GM18951 (cell line): Measurements from ENCODE around the gene PRSS36.

ENCODE experiments used
- POLR2A ChIP-seq: IDR thresholded peaks from 4 replicates; pipeline ENCODE4 v1.6.1; 2011; ENCODE audit warnings: mild to moderate bottlenecking; ENCODE audit not compliant: insufficient read length, insufficient read depth; ENCODE audit errors: extremely low read depth
- in situ Hi-C: fragments of 300-500 bp; cut with MboI; formaldehyde crosslinking; loops from one replicate; pipeline ENCODE4 v1.12.0; 2022; ENCODE audit warnings: low sequenced_read_pairs, mixed read lengths, inconsistent platforms; ENCODE audit not compliant: unreplicated experiment

PRSS36 gene

DNA sequence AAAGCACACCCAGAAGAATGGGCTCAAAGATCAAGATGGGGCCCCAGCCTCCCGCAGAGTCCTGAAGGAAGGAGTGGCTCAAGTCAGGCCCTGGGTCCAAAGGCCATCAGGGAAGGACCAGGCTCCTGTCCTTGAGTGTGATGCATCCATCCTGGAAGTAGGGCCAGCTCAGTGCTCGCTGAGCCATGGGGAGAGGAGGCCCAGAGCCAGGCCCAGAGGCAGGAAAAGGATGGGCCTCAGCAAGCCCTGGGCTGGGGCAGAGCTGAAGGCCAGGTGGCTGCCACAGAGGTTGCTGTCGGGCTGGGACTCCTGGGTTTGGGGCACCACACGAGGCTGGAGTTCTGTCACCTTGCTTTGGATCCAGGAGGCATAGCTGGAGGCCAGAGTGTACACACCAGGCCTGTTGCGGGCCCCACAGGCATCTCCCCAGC lies 18.0 kb downstream of the PRSS36 start:
- in situ Hi-C loops: no loop called here
- no peak for TF ChIP-seq POLR2A

DNA sequence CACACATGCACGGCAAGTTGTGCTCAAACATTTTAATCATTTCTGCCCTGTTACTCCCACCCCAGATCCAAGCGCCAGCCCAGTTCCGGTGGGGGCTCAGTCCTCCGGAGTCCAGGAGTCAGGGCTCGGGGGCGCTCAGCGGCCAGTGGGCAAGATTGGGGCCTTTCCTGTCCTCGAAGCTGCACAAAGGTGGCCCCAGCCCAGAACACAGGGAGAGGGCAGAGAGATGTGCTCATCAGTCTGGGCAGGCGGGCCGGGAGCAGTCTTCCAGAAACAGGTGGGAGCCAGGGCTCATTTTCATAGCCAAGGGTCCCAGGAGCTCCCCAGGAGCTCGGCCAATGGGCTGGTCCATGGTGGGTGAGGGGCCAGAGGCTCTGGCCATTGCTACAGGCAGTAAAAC lies 18.4 kb downstream of the PRSS36 start:
- no peak for TF ChIP-seq POLR2A
- in situ Hi-C loops: no loop called here

DNA sequence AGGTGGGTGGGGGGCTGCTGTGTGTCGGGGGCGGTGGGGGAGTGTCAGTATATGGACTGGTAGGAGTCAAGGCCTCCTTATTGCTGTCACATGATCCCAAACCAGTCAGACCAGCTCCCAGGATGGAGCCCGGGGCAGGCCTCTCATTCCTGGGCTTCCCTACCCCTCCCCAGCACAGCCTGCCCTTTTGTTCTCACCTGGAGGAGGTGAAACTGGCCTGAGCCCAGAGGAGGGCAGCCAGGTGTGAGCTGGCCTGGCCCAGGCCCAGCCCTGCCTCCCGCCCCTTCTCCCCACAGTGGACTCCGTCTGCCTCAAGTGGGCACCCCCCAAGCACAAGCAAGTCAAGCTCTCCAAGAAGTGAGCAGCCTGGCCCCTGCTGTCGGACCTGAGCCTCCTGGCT lies 19.0 kb downstream of the PRSS36 start:
- in situ Hi-C loops: no loop called here
- no peak for TF ChIP-seq POLR2A

DNA sequence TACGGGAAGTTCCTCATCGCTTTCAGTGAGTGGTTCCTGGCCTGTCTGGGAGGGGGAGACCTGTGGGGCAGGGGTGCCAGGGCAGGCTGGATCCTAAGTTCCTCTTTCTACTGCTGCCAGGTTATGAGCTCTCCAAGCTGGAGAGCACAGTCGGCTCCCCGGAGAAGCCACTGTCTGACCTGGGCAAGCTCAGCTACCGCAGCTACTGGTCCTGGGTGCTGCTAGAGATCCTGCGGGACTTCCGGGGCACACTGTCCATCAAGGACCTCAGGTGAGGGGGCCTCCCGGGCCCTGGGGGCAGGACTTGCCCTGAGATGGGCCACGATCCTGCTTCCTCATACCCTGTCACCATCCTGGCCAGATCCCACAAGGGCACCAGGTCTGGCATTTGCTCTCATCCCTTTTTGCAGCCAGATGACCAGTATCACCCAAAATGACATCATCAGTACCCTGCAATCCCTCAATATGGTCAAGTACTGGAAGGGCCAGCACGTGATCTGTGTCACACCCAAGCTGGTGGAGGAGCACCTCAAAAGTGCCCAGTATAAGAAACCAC lies 19.5 kb downstream of the PRSS36 start:
- TF ChIP-seq POLR2A: no peak
- in situ Hi-C loops: no loop called here

DNA sequence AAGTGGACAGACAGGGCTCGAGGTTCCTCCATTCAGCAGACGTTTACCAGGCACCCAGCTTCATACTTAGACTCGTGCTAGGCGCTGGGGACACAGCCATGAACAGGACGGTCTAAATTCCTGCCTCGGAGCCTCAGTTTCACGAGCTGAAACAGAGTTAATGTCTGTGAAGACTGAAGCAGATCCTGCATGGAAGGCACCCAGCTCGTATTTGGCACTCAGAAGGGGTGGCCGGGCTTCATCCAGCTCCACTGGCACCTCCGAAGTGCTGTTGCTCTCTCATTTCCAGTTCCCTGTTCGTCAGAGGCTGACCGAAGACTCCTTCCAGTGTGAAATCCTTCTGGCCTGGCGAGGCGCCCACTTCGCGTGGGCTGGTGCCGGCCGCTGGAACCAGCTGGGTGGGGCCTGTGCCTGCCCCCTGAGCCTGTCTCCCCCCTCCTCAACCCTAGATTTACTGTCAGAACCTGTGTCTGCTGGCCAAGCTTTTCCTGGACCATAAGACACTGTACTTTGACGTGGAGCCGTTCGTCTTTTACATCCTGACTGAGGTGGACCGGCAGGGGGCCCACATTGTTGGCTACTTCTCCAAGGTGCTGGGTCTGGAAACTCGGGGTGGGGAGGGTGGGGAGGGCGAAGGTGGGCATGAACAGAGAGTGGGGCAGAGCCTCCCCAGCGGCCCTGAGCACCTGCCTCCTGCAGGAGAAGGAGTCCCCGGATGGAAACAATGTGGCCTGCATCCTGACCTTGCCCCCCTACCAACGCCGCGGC lies 20.1 kb downstream of the PRSS36 start:
- in situ Hi-C loops: no loop called here

DNA sequence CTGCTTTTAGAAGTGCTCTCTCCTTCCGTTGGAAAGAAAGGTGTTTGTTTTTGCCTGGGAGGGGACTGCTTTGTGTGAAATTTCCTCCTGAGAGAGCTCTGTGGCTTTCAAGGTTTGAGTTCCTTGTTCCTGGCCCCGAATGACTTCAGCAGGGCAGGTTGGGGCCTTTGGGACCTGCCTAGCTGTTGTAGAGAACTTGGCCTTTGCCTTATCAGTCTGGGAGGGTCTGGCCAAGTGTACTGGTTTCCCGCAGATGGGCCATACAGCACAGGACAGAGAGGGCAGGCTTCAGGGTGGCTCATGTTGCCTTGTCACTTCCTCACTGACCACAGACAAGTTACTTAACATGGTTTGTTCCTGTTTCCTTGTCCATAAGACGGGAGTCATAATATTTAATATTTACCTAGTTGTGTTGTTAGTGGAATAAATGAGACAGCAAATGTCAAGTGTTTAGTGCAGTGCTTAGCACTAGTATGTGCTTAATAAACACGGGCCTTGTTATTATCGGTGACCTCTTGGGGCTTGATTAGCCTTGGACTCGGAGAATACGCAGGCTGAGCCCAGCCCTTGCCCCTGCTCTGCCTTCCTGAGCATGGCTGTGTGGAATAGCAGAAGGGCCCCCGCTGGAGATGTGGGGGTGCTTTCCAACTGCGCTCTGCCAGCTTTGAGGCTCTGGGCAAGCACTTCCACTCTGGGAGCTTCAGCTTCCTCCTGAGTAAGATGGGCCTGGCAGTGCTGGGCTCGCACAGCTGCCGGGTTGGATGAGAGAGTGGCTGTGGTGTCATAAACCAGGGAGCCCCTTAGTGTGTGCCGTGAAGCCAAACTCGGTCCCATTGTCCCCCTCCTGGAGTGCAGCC lies 20.9 kb downstream of the PRSS36 start:
- in situ Hi-C loops: no loop called here

More for the DNA sequence above, 20.1 kb downstream of the PRSS36 start:
- TF ChIP-seq POLR2A: no peak

DNA sequence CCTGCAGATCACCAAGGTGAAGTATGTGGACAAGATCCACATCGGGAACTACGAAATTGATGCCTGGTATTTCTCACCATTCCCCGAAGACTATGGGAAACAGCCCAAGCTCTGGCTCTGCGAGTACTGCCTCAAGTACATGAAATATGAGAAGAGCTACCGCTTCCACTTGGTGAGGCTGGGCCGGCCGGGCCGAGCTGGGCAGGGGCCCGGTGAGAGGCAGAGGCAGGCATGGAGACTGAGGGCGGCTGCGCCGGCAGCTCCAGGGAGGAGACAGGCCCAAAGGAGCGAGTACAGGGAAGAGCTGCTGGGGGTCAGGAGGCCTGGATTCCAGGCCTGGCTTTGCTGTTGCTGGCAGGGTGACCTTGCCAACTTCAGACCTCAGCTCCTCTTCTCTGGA lies 22.7 kb downstream of the PRSS36 start:
- no peak for TF ChIP-seq POLR2A
- in situ Hi-C loops: no loop called here

More for the DNA sequence above, 20.9 kb downstream of the PRSS36 start:
- TF ChIP-seq POLR2A: no peak

DNA sequence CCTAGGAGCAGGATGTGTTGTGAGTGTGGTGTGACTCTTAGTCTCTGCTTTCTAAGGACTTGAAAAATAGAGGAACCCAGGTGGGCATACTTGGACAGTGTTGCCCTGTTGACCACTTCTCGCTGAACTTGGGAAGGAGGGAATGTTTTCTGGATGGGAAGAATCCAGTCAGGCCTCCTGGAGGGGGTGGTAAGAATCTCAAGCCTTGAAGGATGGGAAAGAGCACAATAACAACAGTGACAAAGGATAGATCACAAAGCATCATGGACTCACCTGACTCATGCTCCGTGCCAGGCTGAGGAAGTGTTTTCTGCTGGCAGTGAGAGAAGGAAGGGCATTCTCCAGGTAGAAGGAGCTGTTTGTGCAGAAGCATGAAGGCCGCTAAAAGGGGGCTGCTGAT lies 24.0 kb downstream of the PRSS36 start:
- in situ Hi-C loops: no loop called here
- TF ChIP-seq POLR2A: no peak

DNA sequence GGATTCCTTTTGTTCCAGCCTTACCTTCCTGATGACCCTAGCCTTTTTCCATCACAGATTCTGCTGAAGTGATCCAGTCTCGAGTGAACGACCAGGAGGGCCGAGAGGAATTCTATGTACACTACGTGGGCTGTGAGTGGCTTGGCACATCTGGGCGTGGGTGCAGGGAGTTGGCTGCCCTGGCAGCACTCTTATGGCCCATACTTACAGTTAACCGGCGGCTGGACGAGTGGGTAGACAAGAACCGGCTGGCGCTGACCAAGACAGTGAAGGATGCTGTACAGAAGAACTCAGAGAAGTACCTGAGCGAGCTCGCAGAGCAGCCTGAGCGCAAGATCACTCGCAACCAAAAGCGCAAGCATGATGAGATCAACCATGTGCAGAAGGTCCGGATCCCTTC lies 29.7 kb downstream of the PRSS36 start:
- no peak for TF ChIP-seq POLR2A
- in situ Hi-C loops: no loop called here

DNA sequence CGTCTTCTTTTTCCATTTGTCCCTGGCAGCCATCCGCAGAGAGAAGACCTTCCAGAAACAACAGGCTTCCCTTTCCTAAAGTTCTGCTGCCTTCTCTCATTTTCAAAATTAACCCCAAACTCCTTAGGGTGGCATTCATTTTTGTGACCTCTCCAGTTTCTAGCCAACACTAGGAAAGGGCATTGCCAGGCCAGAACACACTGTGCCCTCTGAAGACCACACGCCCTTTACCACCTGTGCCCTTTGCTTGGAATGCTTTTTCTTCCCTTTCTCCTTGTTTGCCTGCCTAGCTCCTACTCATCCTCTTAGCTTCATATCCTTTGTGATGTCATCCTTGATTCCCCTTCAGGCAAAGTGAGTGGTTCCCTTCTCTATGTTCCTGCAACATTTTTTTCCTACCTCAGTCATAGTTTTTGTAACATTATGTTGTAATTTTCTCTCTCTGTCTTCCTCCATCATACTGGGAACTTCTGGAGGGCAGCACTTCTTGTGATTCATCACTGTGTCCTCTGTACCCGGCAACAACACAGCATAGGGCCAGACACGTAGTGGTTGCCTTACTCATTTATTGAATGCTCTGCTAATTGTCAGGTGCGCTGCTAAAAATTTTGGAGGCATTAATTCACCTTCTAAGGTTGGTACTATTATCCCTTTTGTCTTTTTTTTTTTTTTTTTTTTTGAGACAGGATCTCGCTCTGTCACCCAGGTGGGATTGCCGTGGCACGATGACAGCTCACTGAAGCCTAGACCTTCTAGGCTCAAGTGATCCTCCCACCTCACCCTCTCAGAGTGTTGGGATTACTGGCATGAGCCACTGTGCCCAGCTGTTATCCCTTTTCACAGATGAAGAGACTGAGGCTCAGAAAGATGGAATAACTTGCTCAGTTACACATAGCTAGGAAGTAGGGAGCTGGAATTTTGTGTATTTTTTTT lies 31.4 kb downstream of the PRSS36 start:
- TF ChIP-seq POLR2A: no peak
- in situ Hi-C loops: no loop called here

DNA sequence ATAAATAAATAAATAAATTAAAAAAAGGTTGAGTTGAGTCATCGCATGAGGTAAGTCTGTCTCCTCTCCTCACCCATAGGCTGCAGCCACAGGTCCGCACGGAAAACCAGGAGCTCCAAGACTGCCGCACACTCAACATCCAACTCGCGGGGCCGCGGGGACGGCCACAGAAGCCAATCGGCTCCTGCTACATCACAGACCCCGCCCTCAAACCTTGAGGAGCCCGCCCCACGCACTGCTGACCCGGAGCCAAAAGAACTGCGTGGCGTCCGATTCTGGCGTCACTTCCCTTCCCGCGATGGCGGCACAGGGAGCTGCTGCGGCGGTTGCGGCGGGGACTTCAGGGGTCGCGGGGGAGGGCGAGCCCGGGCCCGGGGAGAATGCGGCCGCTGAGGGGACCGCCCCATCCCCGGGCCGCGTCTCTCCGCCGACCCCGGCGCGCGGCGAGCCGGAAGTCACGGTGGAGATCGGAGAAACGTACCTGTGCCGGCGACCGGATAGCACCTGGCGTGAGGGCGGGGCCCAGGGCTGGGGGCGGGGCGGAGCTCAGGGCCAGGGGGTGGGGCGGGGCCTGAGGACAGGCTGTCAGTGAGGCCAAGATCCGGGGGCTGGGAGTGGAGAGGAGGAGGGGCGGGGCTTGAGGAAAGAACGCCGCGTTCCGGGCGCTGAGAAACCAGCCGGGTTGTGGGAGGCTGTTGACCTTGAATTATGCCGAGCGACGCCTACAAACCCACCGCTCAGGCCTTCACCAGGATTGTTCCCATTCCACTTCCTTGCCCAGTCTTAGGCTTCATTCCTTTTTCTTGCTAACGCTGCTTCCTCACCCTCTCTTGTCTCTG lies 32.3 kb downstream of the PRSS36 start, which contains the start of gene KAT8:
Gene KAT8, plus strand, starts transcription at position 281 of the 839 bp plus-strand sequence. Its CDS starts 18 bp downstream, at position 299.
- in situ Hi-C loops: no loop called here
- peak; percentile 91 for TF ChIP-seq POLR2A

DNA sequence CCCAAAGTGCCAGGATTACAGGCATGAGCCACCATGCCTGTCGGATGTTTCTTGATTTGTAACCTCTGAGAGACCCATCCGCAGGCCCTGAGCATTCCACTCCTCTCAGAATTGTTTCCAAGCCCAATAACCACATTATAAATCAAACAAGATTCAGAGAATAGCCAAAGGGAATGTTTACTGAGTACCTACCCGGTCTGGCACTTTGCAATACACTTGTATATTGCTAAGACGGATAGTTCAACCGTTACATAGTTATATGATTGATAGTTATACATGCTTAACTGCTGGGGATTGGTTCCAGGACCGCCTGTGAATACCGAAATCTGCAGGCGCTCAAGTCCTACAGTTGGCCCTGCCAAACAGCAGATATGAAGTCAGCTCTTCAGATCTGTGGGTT lies 35.4 kb downstream of the PRSS36 start:
- in situ Hi-C loops: no loop called here
- no peak for TF ChIP-seq POLR2A
